Thyroid gland (tissue), 4 donors: Measurements from ENCODE around the gene OTOG.

Experiments
- POLR2A ChIP-seq, 2 donors: fragments of 450-650 bp; IDR thresholded peaks; one replicate each; pipeline ENCODE4 v1.6.1; 2017; ENCODE audit warnings: antibody characterized with exemption in 2 of 2, mild to moderate bottlenecking in 2 of 2, moderate library complexity in 1 of 2
- TF ChIP-seq, protein P1 (sequence below), 6 experiments: fragments of 200-600 bp in 3 of 6; fragments of 450-650 bp in 3 of 6; sonication (generic) in 3 of 6; IDR thresholded peaks; one replicate each; pipeline ENCODE4 v1.5.1; 2016 to 2019; ENCODE audit warnings: antibody characterized with exemption in 6 of 6, mild to moderate bottlenecking in 2 of 6, inconsistent platforms in 1 of 6, moderate library complexity in 1 of 6

DNA sequence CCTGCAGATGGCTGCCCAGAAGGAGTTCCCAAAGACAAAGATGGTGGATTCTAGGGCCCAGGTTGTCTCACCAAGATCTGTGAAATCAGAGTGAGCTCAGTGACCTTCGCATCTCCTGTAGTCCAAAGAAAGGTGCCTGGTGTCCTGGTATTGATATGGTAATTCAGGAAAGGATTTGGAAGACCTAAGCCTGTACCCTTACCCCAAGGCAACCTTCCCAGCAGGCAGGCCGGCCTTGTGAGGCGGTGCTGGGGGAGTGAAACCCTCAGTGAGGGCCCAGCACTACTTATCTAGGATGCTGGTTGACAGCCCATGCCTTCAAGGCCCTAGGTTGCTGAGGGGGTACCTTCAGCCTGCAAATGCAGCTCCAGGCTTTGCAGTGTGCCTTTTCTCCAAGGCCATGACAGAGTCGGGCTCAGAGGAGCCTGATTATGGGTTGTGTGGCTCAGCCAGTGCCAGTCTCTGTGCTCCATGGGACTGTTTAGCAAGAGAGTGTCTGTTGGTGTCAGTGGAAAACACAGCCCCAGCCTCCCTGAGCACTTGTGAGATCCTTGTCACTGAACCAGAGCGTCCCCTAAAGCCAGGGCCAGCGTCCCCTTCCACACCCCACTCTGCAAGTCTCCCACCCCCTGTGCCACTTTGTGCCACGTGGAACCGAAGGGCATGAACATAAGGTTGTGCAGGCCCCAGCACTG lies 99.5 kb downstream of the OTOG start:
- TF ChIP-seq, protein P1, sequence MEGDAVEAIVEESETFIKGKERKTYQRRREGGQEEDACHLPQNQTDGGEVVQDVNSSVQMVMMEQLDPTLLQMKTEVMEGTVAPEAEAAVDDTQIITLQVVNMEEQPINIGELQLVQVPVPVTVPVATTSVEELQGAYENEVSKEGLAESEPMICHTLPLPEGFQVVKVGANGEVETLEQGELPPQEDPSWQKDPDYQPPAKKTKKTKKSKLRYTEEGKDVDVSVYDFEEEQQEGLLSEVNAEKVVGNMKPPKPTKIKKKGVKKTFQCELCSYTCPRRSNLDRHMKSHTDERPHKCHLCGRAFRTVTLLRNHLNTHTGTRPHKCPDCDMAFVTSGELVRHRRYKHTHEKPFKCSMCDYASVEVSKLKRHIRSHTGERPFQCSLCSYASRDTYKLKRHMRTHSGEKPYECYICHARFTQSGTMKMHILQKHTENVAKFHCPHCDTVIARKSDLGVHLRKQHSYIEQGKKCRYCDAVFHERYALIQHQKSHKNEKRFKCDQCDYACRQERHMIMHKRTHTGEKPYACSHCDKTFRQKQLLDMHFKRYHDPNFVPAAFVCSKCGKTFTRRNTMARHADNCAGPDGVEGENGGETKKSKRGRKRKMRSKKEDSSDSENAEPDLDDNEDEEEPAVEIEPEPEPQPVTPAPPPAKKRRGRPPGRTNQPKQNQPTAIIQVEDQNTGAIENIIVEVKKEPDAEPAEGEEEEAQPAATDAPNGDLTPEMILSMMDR (IDR thresholded peaks at IDR 0.05): no peak
- no peak for TF ChIP-seq POLR2A (IDR thresholded peaks at IDR 0.05)
